WI38 (cell line): Measurements from ENCODE around the gene REM1.
A peak's percentile ranks its signal among the peaks of the same experiment; 100 is the strongest.

Experiments
- H3K4me3 ChIP-seq: 2 replicates; pipeline ENCODE4 v1.5.1; 2011; ENCODE audit warnings: low read depth, mild to moderate bottlenecking, control low read depth, low read length
- TF ChIP-seq, protein P1 (sequence below): IDR thresholded peaks from 2 replicates; pipeline ENCODE4 v1.5.1; 2012; ENCODE audit warnings: low read depth, mild to moderate bottlenecking, control low read depth, low read length

Gene REM1

DNA sequence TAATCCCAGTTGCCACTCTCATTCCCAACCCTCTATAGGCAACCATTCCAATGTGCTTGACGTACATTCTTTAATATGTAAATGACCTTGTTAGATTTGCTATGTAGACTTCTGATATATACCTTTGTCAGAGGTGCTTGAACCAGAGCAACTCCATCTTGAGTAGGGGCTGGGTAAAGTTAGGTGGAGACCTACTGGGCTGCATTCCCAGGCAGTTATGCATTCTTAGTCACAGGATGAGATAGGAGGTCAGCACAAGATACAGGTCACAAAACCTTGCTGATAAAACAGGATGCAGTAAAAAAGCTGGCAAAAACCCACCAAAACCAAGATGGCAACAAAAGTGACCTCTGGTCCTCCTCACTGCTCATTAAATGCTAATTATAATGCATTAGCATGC, 30.8 kb downstream of the REM1 start:
- TF ChIP-seq, protein P1, sequence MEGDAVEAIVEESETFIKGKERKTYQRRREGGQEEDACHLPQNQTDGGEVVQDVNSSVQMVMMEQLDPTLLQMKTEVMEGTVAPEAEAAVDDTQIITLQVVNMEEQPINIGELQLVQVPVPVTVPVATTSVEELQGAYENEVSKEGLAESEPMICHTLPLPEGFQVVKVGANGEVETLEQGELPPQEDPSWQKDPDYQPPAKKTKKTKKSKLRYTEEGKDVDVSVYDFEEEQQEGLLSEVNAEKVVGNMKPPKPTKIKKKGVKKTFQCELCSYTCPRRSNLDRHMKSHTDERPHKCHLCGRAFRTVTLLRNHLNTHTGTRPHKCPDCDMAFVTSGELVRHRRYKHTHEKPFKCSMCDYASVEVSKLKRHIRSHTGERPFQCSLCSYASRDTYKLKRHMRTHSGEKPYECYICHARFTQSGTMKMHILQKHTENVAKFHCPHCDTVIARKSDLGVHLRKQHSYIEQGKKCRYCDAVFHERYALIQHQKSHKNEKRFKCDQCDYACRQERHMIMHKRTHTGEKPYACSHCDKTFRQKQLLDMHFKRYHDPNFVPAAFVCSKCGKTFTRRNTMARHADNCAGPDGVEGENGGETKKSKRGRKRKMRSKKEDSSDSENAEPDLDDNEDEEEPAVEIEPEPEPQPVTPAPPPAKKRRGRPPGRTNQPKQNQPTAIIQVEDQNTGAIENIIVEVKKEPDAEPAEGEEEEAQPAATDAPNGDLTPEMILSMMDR = no peak
- H3K4me3 ChIP-seq = no peak overlapping the region

DNA sequence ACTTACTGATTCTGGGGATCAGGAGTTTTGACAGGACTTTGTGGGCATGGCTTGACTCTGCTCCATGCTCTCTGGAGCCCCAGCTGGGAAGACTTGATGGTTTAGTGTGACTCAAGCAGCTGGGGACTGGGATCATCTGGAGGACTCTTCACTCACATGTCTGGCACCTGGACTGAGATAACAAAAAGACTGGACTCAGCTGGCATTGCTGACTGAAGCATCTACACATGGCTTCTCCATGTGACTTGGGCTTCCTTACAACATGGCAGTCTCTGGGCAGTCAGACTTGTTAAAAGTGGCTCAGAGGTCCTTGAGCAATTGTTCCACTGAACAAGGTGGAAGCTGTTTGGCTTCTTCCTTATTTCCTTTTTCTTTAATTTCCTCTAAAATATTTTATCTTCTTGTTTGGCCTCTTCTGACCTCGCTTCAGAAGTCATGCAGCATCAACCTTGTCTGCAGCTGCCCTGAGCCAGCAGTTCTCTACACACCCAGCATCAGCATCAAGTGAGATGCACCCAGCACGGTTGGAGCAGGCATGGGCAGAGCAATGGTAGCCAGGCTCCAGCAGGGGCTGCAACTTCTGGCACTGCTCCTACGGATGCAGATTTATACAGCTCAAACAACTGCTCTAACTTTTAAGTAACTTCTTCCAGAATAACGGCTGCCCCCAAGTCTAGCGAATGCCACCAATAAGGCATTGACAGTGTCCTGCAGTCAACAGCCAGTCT, 33.6 kb downstream of the REM1 start:
- H3K4me3 ChIP-seq = no peak overlapping the region
- TF ChIP-seq, protein P1 = no peak

DNA sequence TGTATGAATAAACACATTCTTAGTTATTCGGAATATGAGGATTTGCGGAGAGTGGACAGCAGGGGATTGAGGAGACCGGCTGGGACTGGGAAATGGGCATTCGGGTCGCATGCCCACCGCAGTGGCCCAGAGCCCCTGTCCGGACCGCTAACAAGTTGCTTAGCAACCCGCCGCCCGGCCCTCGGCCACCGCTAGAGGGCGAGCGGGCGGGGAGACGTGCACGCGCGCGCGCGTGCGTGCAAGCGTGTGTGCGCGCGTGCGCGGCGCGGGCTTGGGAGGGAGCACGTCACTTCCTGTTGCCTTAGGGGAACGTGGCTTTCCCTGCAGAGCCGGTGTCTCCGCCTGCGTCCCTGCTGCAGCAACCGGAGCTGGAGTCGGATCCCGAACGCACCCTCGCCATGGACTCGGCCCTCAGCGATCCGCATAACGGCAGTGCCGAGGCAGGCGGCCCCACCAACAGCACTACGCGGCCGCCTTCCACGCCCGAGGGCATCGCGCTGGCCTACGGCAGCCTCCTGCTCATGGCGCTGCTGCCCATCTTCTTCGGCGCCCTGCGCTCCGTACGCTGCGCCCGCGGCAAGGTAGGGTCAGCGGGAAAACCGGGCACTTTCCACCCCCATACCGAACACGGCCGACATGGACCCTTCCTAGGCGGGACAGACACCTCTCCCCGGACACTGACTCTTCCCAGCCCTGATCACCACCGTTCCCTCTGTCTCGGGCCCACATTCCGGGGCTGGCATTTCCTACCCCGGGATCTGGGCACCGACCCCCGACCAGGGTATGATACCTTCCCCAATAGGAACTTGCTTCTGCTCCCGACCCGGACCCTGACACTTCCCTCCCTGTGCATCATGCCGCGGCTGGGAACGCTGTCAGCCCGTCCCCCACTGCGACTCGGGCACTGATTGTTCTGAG, 39.3 kb downstream of the REM1 start, which contains the start of gene HM13:
HM13 (plus strand) TSS at position 289 of the 918 bp plus-strand sequence; CDS start at position 399, 110 bp downstream.
- H3K4me3 ChIP-seq = peak within 1 kb of the TSS; percentile 98
- TF ChIP-seq, protein P1 = peak; percentile 96

DNA sequence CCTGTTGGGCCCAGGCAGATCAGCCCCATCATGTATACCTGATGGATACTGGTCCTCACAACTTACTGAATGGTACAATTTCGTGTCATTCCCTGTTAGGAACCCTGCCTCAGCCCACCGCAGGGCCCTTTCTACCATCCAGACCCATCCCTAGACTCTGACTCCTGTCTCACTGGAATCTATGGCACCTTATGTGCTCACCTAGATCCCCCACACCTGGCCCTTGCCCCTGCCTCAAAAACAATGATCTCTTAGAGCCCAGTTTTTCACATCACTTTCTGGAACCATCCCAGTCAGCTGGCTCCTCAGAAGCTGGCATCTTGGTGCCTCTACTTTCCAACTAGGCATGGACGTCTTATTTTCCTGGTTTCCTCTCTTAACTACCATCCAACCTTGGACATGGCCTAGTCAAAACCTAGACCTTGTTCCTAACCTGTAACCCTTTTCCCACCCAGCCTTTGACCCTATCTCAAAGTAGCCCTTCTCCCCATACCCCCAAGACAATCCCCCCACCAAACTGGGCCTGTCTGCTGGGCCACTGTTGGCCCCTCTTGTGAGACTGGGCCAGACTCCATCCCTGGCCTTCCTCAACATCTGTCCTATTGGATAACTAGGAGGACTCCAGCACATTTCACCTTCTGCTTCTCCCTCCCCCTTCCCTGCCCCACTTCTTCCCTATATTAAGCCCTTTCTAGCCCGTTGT, 40.1 kb downstream of the REM1 start:
- H3K4me3 ChIP-seq = peak overlapping the region; percentile 98

DNA sequence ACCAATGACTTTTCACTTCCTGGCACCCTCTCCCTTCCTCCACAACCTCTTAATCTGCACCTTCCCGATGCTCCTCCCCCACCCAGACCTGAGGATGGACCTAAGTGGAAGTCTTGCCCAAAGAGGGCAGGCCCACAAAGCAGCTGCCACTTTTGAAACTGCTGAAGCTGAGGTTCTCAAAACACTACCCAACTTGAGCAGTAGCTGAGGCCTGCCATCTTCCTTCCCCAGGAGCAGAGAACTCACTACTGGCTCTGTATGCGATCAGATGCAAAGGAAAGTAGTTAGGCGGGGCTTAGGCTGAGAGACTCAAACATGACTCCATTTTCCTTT, 40.7 kb downstream of the REM1 start:
- TF ChIP-seq, protein P1 = no peak

More for the DNA sequence above, 40.1 kb downstream of the REM1 start:
- TF ChIP-seq, protein P1 = no peak

DNA sequence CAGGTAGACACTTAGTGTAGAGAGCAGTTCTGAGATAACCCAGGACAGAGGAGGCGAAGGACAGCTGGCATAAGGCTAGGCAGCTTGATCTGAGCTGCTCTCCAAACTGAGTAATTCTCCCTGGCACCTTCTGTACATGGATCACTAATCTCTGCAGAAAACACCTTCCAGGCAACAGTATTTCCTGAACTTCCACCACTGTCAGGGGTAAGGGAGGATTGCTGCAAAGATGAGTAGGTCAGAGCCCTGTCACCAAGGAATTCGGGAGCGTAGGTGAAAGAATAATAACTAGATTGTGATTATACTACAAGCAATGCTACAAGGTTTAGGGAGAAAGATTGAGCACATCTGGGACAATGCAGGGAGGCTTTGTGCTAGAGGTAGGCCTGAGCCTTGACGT, 41.1 kb downstream of the REM1 start:
- peak overlapping the region; percentile 98 for H3K4me3 ChIP-seq
- TF ChIP-seq, protein P1 = no peak

More for the DNA sequence above, 40.7 kb downstream of the REM1 start:
- H3K4me3 ChIP-seq = peak overlapping the region; percentile 98
